ENCODE measurements around the gene TRAF3IP3.
A peak's percentile ranks its signal among the peaks of the same experiment; 100 is the strongest.

TRAF3IP3 gene

GRCh38 chr1:209736490-209737117, 19.2 kb upstream of the TRAF3IP3 start:
- H3K4me3 ChIP-seq (ENCODE audit: low read depth, low read length) = no peak overlapping the region
- no peak for DNase-seq (ENCODE audit: low read depth)

GRCh38 chr1:209737118-209737505, 18.7 kb upstream of the TRAF3IP3 start:
- DNase-seq (ENCODE audit: low read depth) = no peak
- H3K4me3 ChIP-seq (ENCODE audit: low read depth, low read length) = no peak overlapping the region

GRCh38 chr1:209738270-209738669, 17.6 kb upstream of the TRAF3IP3 start:
- DNase-seq (ENCODE audit: low read depth) = no peak
- no peak overlapping the region for H3K4me3 ChIP-seq (ENCODE audit: low read depth, low read length)

GRCh38 chr1:209741193-209741592, 14.7 kb upstream of the TRAF3IP3 start:
- no peak overlapping the region for H3K4me3 ChIP-seq (ENCODE audit: low read depth, low read length)
- DNase-seq (ENCODE audit: low read depth) = no peak

GRCh38 chr1:209741889-209742288, 14.0 kb upstream of the TRAF3IP3 start:
- no peak for DNase-seq (ENCODE audit: low read depth)
- no peak overlapping the region for H3K4me3 ChIP-seq (ENCODE audit: low read depth, low read length)

- H3K4me3 ChIP-seq (ENCODE audit: low read depth, low read length) = no peak overlapping the region
- DNase-seq (ENCODE audit: low read depth) = peak; percentile 46
Observed at GRCh38 chr1:209742409-209743144, 13.3 kb upstream of the TRAF3IP3 start.

- H3K4me3 ChIP-seq (ENCODE audit: low read depth, low read length) = no peak overlapping the region
- peak; percentile 91 for DNase-seq (ENCODE audit: low read depth)
Observed at GRCh38 chr1:209743145-209743482, 12.7 kb upstream of the TRAF3IP3 start.

GRCh38 chr1:209746451-209747165, 9.2 kb upstream of the TRAF3IP3 start:
- H3K4me3 ChIP-seq (ENCODE audit: low read depth, low read length) = no peak overlapping the region
- DNase-seq (ENCODE audit: low read depth) = no peak

- H3K4me3 ChIP-seq (ENCODE audit: low read depth, low read length) = peak overlapping the region; percentile 14
- DNase-seq (ENCODE audit: low read depth) = peak; percentile 79
Observed at GRCh38 chr1:209747580-209748262, 8.1 kb upstream of the TRAF3IP3 start.

- DNase-seq (ENCODE audit: low read depth) = no peak
- H3K4me3 ChIP-seq (ENCODE audit: low read depth, low read length) = no peak overlapping the region
Observed at GRCh38 chr1:209748620-209749019, 7.2 kb upstream of the TRAF3IP3 start.

- DNase-seq (ENCODE audit: low read depth) = no peak
- no peak overlapping the region for H3K4me3 ChIP-seq (ENCODE audit: low read depth, low read length)
Observed at GRCh38 chr1:209749205-209749604, 6.6 kb upstream of the TRAF3IP3 start.

- DNase-seq (ENCODE audit: low read depth) = no peak
- H3K4me3 ChIP-seq (ENCODE audit: low read depth, low read length) = no peak overlapping the region
Observed at GRCh38 chr1:209749670-209750323, 6.1 kb upstream of the TRAF3IP3 start.

- no peak overlapping the region for H3K4me3 ChIP-seq (ENCODE audit: low read depth, low read length)
- no peak for DNase-seq (ENCODE audit: low read depth)
Observed at GRCh38 chr1:209751627-209752231, 4.1 kb upstream of the TRAF3IP3 start.

- no peak for DNase-seq (ENCODE audit: low read depth)
- H3K4me3 ChIP-seq (ENCODE audit: low read depth, low read length) = no peak overlapping the region
Observed at GRCh38 chr1:209752890-209753289, 3.0 kb upstream of the TRAF3IP3 start.

GRCh38 chr1:209755256-209755655, 597 bp upstream of the TRAF3IP3 start:
- no peak overlapping the region for H3K4me3 ChIP-seq (ENCODE audit: low read depth, low read length)
- DNase-seq (ENCODE audit: low read depth) = no peak

- no peak overlapping the region for H3K4me3 ChIP-seq (ENCODE audit: low read depth, low read length)
- DNase-seq (ENCODE audit: low read depth) = no peak
Observed at GRCh38 chr1:209756615-209757445, 977 bp downstream of the TRAF3IP3 start.

GRCh38 chr1:209758400-209758799, 2.5 kb downstream of the TRAF3IP3 start:
- H3K4me3 ChIP-seq (ENCODE audit: low read depth, low read length) = no peak overlapping the region
- DNase-seq (ENCODE audit: low read depth) = no peak

- no peak overlapping the region for H3K4me3 ChIP-seq (ENCODE audit: low read depth, low read length)
- no peak for DNase-seq (ENCODE audit: low read depth)
Observed at GRCh38 chr1:209759829-209760359, 4.0 kb downstream of the TRAF3IP3 start.

Measured in skeletal muscle cell (primary cell).